Keratinocyte (primary cell): ENCODE measurements around the gene LIG3. TPM values are rescaled to one million over a fixed set of nuclear protein-coding genes. Genes with fewer than 3 reads are reported as not detected.

Source experiments
- DNase-seq: peaks from one replicate; pipeline ENCODE4 v3.0.0-alpha.2; 2011; ENCODE audit warnings: low read depth, missing footprints, low spot score
- FAIRE-seq: peaks from 2 replicates; lab custom pipeline; 2011; peaks lifted over from hg19 to GRCh38; lab: Jason Lieb, UNC
- H2AFZ ChIP-seq: 2 replicates; pipeline ENCODE4 v1.6.0; 2012; ENCODE audit warnings: low read length, control low read depth, inconsistent platforms; ENCODE audit not compliant: control insufficient read depth
- H3K27ac ChIP-seq: 2 replicates; pipeline ENCODE4 v1.5.1; 2011; ENCODE audit warnings: low read length; ENCODE audit not compliant: control insufficient read depth, insufficient read depth
- H3K27me3 ChIP-seq: 3 replicates; pipeline ENCODE4 v1.6.0; 2011; ENCODE audit warnings: low read length; ENCODE audit not compliant: control insufficient read depth, insufficient read depth; ENCODE audit errors: extremely low read depth
- H3K36me3 ChIP-seq, 2 experiments: 2 replicates in 1 of 2; 3 replicates in 1 of 2; pipeline ENCODE4 v1.5.1; 2011; ENCODE audit warnings: low read length in 2 of 2, mild to moderate bottlenecking in 1 of 2; ENCODE audit not compliant: control insufficient read depth in 2 of 2, insufficient read depth in 2 of 2; ENCODE audit errors: extremely low read depth in 1 of 2
- H3K4me1 ChIP-seq: 3 replicates; pipeline ENCODE4 v1.5.1; 2011; ENCODE audit warnings: low read length; ENCODE audit not compliant: control insufficient read depth, insufficient read depth; ENCODE audit errors: extremely low read depth
- H3K4me2 ChIP-seq: 3 replicates; pipeline ENCODE4 v1.6.0; 2011; ENCODE audit warnings: low read depth, low read length; ENCODE audit not compliant: control insufficient read depth, insufficient read depth; ENCODE audit errors: extremely low read depth
- H3K4me3 ChIP-seq, 3 experiments: fragments of 200-600 bp in 1 of 3; sonication (generic) in 1 of 3; 2 replicates in 2 of 3; 3 replicates in 1 of 3; pipeline ENCODE4 v1.5.1; 2011 to 2016; ENCODE audit warnings: low read length in 3 of 3, mild to moderate bottlenecking in 3 of 3, control low read depth in 2 of 3, inconsistent platforms in 1 of 3, low read depth in 1 of 3, mixed read lengths in 1 of 3, mixed run types in 1 of 3, moderate library complexity in 1 of 3; ENCODE audit not compliant: control insufficient read depth in 2 of 3, insufficient read depth in 2 of 3; ENCODE audit errors: extremely low read depth in 1 of 3
- H3K79me2 ChIP-seq: 2 replicates; pipeline ENCODE4 v1.6.0; 2012; ENCODE audit warnings: low read length; ENCODE audit not compliant: control insufficient read depth, insufficient read depth
- H3K9ac ChIP-seq: 3 replicates; pipeline ENCODE4 v1.6.0; 2011; ENCODE audit warnings: low read length; ENCODE audit not compliant: control insufficient read depth, insufficient read depth; ENCODE audit errors: extremely low read depth
- H3K9me1 ChIP-seq: 3 replicates; pipeline ENCODE4 v1.6.0; 2011; ENCODE audit warnings: low read length; ENCODE audit not compliant: control insufficient read depth, insufficient read depth; ENCODE audit errors: extremely low read depth
- H3K9me3 ChIP-seq: 2 replicates; pipeline ENCODE4 v1.5.1; 2012; ENCODE audit warnings: low read depth, low read length; ENCODE audit not compliant: control insufficient read depth
- H4K20me1 ChIP-seq: 3 replicates; pipeline ENCODE4 v1.6.0; 2011; ENCODE audit warnings: low read length; ENCODE audit not compliant: control insufficient read depth, insufficient read depth; ENCODE audit errors: extremely low read depth
- CTCF ChIP-seq, 3 experiments: IDR thresholded peaks in 1 of 3; conservative IDR thresholded peaks in 1 of 3; optimal IDR thresholded peaks in 1 of 3; 2 replicates in 2 of 3; 3 replicates in 1 of 3; pipeline versions ENCODE3 to v1.5.1; 2011; ENCODE audit warnings: low read length in 3 of 3, mild to moderate bottlenecking in 3 of 3, moderate library complexity in 2 of 3, control low read depth in 1 of 3, inconsistent platforms in 1 of 3; ENCODE audit not compliant: insufficient read depth in 2 of 3; ENCODE audit errors: extremely low read depth in 1 of 3
- EZH2 ChIP-seq: IDR thresholded peaks from one replicate; pipeline ENCODE4 v1.6.1; 2012; ENCODE audit warnings: inconsistent platforms, mild to moderate bottlenecking, low read length, moderate library complexity
- dilution Hi-C: fragments of 300-500 bp; cut with MboI; formaldehyde crosslinking; loops from one replicate; pipeline ENCODE4 v1.7.0; 2020; ENCODE audit warnings: low sequenced_read_pairs; ENCODE audit not compliant: extremely low pct_ligation_motif_present
- polyA plus RNA-seq, 5 experiments: library from polyadenylated mRNA; depleted of rRNA in 3 of 5; stranded (reverse) in 3 of 5; stranded (forward) in 1 of 5; unstranded in 1 of 5; fragments of >200 nt; gene quantifications; 1 replicate in 1 of 5; 2 replicates in 3 of 5; 3 replicates in 1 of 5; pipeline versions ENCODE4 v1.2.1 to v1.2.3, GENCODE V29; 2011 to 2012; ENCODE audit warnings: missing spikeins in 2 of 5, low read depth in 1 of 5, low replicate concordance in 1 of 5

The LIG3 gene
- polyA plus RNA-seq, 1 donor (not counting 4 experiments of a cell fraction or from before 2014, with no cell fraction given), result 29.3 TPM

GRCh38 chr17:35002876-35003551 is 22.7 kb downstream of the LIG3 start:
- no peaks in the 10 kb centered on the region for H3K27me3 ChIP-seq
- H3K9me1 ChIP-seq, result no peaks in the 10 kb centered on the region
- DNase-seq (no peak), FAIRE-seq (no peak)
- no peak overlapping the region for H2AFZ ChIP-seq
- TF ChIP-seq CTCF (optimal IDR thresholded peaks at IDR 0.05 in 1 of 3, IDR thresholded peaks at IDR 0.05 in 1 of 3, conservative IDR thresholded peaks at IDR 0.05 in 1 of 3; ENCODE audit: extremely low read depth in 1 of 3, insufficient read depth in 2 of 3, low read length in 3 of 3) (no peak), EZH2 (no peak)
- H3K4me2 ChIP-seq, result no peak overlapping the region
- no peaks in the 10 kb centered on the region for H4K20me1 ChIP-seq
- H3K9ac ChIP-seq, result no peak overlapping the region
- H3K9me3 ChIP-seq, result no peaks in the 10 kb centered on the region
- no peaks in the 10 kb centered on the region for H3K79me2 ChIP-seq
- no peaks in the 10 kb centered on the region for H3K4me1 ChIP-seq
- H3K4me3 ChIP-seq, result no peak overlapping the region
- H3K27ac ChIP-seq, result no peak overlapping the region
- dilution Hi-C loops, result no loop called here
- peaks cover 19% of the 10 kb centered on the region in 2 experiments for H3K36me3 ChIP-seq

- no peak overlapping the region for H3K4me2 ChIP-seq
- no peaks in the 10 kb centered on the region for H3K9me1 ChIP-seq
- dilution Hi-C loops, result no loop called here
- H2AFZ ChIP-seq, result no peak overlapping the region
- H3K9ac ChIP-seq, result no peak overlapping the region
- DNase-seq (no peak), FAIRE-seq (no peak)
- no peaks in the 10 kb centered on the region for H3K4me1 ChIP-seq
- H3K27ac ChIP-seq, result no peak overlapping the region
- peaks cover 15 to 17% of the 10 kb centered on the region in 2 experiments for H3K36me3 ChIP-seq
- H3K27me3 ChIP-seq, result no peaks in the 10 kb centered on the region
- no peaks in the 10 kb centered on the region for H3K79me2 ChIP-seq
- H4K20me1 ChIP-seq, result no peaks in the 10 kb centered on the region
- no peaks in the 10 kb centered on the region for H3K9me3 ChIP-seq
- TF ChIP-seq EZH2 (no peak), CTCF (optimal IDR thresholded peaks at IDR 0.05 in 1 of 3, IDR thresholded peaks at IDR 0.05 in 1 of 3, conservative IDR thresholded peaks at IDR 0.05 in 1 of 3; ENCODE audit: extremely low read depth in 1 of 3, insufficient read depth in 2 of 3, low read length in 3 of 3) (no peak)
- no peak overlapping the region for H3K4me3 ChIP-seq
Measured at GRCh38 chr17:35003778-35004177, 23.5 kb downstream of the LIG3 start.
